PFSK-1 (cell line): ENCODE results near the gene ONECUT2.

Experiments
- FOXP2 ChIP-seq: optimal IDR thresholded peaks from 2 replicates; pipeline ENCODE3; 2011; ENCODE audit warnings: borderline replicate concordance, control low read depth, inconsistent platforms; ENCODE audit not compliant: insufficient read depth; ENCODE audit errors: extremely low read length, extremely low read depth
- POLR2AphosphoS5 ChIP-seq: IDR thresholded peaks from 2 replicates; pipeline ENCODE4 v1.6.1; 2012; ENCODE audit warnings: low read depth, mild to moderate bottlenecking, control low read depth, low read length, moderate library complexity
- REST ChIP-seq, 2 experiments: IDR thresholded peaks; 2 replicates each; pipeline versions ENCODE4 v1.6.1 to v1.8.0; 2011 to 2012; ENCODE audit warnings: low read depth in 2 of 2, low read length in 2 of 2, control low read depth in 1 of 2, inconsistent platforms in 1 of 2, mild to moderate bottlenecking in 1 of 2, moderate library complexity in 1 of 2; ENCODE audit not compliant: insufficient read depth in 1 of 2
- SIN3A ChIP-seq: IDR thresholded peaks from 2 replicates; pipeline ENCODE4 v1.6.1; 2012; ENCODE audit warnings: mild to moderate bottlenecking, low read length, moderate library complexity, borderline replicate concordance; ENCODE audit not compliant: insufficient read depth
- TAF1 ChIP-seq: IDR thresholded peaks from 2 replicates; pipeline ENCODE4 v1.6.1; 2012; ENCODE audit warnings: low read length, control low read depth, borderline replicate concordance; ENCODE audit not compliant: insufficient read depth

The ONECUT2 gene

GRCh38 chr18:57438743-57439608 lies 3.8 kb downstream of the ONECUT2 start:
- TF ChIP-seq FOXP2 (no peak), REST (IDR thresholded peaks at IDR 0.05; ENCODE audit: insufficient read depth in 1 of 2, low read depth in 2 of 2, low read length in 2 of 2) (no peak), TAF1 (no peak), POLR2AphosphoS5 (no peak), SIN3A (no peak)

GRCh38 chr18:57439609-57439968 lies 4.4 kb downstream of the ONECUT2 start:
- TF ChIP-seq POLR2AphosphoS5 (no peak), FOXP2 (no peak), SIN3A (no peak), TAF1 (no peak), REST (IDR thresholded peaks at IDR 0.05; ENCODE audit: insufficient read depth in 1 of 2, low read depth in 2 of 2, low read length in 2 of 2) (no peak)

GRCh38 chr18:57439985-57440330 lies 4.8 kb downstream of the ONECUT2 start:
- TF ChIP-seq SIN3A (no peak), POLR2AphosphoS5 (no peak), TAF1 (no peak), FOXP2 (no peak), REST (IDR thresholded peaks at IDR 0.05; ENCODE audit: insufficient read depth in 1 of 2, low read depth in 2 of 2, low read length in 2 of 2) (no peak)

GRCh38 chr18:57440331-57441070 lies 5.3 kb downstream of the ONECUT2 start:
- TF ChIP-seq FOXP2, result no peak
- no peak for TF ChIP-seq POLR2AphosphoS5
- no peak for TF ChIP-seq TAF1
- no peak for TF ChIP-seq REST (IDR thresholded peaks at IDR 0.05; ENCODE audit: insufficient read depth in 1 of 2, low read depth in 2 of 2, low read length in 2 of 2)
- TF ChIP-seq SIN3A, result no peak
